Measurements from ENCODE around the gene TMEM81.

The TMEM81 gene

DNA sequence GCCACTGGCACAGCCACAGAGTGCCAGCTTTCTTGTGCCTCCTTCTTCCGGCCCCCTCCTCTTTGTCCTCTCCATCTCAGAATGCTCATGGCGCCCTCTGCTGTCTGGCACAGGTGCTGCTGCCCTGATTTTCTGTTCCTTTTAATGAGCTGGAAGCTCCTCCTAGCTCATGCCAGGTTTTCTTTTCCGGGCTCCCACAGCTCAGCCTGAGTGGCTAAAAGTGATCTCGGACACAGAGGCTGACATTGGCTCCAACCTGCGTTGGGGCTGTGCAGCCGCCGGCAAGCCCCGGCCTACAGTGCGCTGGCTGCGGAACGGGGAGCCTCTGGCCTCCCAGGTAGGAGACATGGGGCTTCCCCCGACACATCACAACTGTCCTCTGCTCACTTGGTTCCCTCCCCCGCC is 22.6 kb downstream of the TMEM81 start:
- peak; percentile 79 for DNase-seq (ENCODE audit: insufficient read length, low spot score)
- no peak for FAIRE-seq

- DNase-seq (ENCODE audit: insufficient read length, low spot score) (no peak), FAIRE-seq (no peak)
Measured at GRCh38 chr1:205061227-205061626, 23.0 kb downstream of the TMEM81 start.

GRCh38 chr1:205060746-205061145 is 23.5 kb downstream of the TMEM81 start:
- no peak for FAIRE-seq
- DNase-seq (ENCODE audit: insufficient read length, low spot score): no peak

DNA sequence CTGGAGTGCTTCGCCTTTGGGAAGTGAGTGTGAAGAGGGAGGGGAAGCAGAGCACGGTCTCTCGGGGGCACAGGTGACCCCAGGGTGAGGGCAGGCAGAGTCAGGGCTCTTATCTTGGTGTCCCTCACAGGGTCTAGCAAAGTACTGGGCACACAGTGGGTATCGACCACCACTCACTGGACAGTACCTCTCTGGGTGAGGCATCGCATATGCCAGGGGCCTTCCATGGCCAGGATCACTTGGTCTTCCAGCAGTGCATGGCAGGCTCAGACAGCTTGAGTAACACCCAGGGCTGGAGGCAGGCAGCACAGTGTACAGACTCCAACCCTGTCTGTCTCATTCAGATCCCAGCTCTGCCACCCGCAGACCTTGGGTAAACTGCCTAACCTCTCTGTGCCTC is 24.6 kb downstream of the TMEM81 start:
- FAIRE-seq: no peak
- no peak for DNase-seq (ENCODE audit: insufficient read length, low spot score)

DNA sequence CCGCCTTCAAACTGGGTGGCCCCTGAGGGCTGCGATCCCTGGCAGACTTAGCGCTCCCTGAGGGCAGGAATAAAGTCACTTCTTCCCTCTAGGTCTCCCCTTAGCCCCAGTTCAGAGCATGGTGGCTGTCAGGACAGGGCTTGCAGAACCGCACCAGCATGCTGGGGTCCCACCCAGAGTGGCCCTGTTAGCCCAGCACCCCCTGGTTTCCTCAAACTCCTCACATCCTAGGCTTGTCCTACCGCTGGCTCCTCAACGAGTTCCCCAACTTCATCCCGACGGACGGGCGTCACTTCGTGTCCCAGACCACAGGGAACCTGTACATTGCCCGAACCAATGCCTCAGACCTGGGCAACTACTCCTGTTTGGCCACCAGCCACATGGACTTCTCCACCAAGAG is 25.4 kb downstream of the TMEM81 start:
- FAIRE-seq (no peak), DNase-seq (ENCODE audit: insufficient read length, low spot score) (no peak)

DNA sequence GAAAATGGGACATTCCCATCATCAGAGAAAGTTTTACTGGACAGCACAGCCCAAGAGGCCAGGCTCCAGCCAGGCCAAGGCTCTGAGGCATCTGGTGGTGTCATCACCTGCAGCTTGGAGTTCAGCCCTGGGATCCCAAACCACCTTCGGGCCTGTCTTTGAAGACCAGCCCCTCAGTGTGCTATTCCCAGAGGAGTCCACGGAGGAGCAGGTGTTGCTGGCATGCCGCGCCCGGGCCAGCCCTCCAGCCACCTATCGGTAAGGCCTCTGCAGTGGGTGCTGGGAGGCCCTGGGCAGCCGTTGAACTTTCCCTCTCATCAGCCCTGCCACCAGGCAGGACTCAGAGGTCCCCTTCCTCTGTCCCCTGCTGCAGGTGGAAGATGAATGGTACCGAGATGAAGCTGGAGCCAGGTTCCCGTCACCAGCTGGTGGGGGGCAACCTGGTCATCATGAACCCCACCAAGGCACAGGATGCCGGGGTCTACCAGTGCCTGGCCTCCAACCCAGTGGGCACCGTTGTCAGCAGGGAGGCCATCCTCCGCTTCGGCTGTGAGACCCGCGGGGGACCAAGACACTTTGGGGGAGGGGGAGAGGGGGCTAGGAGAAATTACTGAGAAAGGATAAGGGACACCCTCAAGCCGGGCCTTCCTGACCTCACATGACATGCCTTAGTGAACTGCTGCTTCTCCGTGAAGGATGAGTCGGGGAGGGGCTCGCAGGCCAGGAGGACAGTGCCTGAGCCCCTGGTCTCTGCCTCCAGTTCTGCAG is 26.3 kb downstream of the TMEM81 start:
- DNase-seq (ENCODE audit: insufficient read length, low spot score) (no peak), FAIRE-seq (no peak)

DNA sequence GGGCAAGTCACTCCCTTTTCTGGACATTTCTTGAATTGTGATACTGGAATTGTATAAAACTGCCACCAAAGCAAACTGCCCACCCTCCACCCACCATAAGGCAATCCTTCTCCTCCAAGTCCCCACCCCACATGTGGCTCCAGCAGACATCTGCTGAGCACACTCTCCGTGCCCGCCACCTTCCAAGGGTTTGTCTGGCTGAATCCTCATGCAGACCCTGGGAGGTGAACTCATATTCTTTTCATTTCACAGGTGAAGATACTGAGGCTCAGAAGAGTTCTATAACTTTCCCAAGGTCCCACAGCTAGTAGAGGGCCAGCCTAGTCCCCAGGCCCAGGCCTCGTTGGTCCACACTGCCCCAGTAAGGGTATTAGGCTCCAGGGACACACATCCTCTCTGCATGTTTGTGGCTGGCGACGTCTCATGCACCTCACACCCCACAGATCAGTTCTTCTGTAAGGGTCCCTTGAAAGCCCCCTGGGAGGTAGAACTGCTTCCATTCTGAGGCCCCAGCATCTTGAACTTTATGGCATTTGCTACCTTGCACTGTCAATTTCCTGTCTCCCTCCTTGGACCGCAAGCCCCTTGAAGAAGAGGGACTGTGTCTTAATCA is 27.2 kb downstream of the TMEM81 start:
- no peak for FAIRE-seq
- no peak for DNase-seq (ENCODE audit: insufficient read length, low spot score)

DNA sequence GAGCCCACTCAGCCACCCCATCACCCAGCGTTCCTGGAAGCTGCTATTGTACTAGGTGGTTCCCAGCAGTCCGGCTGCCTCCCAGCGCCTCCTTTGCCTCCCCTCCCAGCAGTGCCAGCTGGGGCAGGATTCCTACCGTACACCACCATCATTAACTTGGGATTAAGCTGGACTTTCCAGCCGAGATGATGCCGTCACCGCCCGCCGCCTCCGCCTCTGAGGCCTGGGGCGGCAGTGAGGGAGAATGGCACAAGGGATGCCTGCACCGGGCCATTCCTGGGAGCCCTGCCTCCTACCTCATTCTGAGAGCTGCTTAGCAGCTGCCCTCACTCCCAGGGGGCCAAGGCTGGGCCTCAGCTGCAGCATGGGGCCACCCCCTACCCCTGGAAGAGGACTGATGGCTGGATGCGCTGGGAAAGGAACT is 28.1 kb downstream of the TMEM81 start:
- DNase-seq (ENCODE audit: insufficient read length, low spot score): no peak
- no peak for FAIRE-seq

- FAIRE-seq: no peak
- DNase-seq (ENCODE audit: insufficient read length, low spot score): no peak
Measured at GRCh38 chr1:205054013-205054412, 30.2 kb downstream of the TMEM81 start.

GRCh38 chr1:205053296-205053695 is 31.0 kb downstream of the TMEM81 start:
- FAIRE-seq (no peak), DNase-seq (ENCODE audit: insufficient read length, low spot score) (no peak)

DNA sequence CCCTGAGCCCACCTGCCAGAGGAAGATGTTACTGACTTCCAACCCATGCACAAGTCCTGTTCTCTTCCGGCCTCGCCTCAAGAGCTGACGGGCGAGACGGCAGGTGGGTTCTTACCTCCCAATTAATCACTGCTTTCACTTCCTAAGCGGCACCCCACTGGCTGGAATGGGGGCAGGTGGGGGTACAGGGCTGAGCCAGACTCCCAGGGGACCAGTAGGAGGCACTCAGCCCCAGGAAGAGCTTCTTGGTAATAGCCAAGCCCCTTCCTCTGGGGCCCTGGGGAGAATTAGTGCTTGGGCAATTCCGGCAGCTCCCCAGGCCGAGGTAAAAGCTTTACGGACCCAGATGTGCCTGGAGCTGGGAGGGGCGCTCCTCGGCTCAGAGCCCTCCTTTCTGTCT is 31.6 kb downstream of the TMEM81 start:
- FAIRE-seq (no peak), DNase-seq (ENCODE audit: insufficient read length, low spot score) (no peak)

DNA sequence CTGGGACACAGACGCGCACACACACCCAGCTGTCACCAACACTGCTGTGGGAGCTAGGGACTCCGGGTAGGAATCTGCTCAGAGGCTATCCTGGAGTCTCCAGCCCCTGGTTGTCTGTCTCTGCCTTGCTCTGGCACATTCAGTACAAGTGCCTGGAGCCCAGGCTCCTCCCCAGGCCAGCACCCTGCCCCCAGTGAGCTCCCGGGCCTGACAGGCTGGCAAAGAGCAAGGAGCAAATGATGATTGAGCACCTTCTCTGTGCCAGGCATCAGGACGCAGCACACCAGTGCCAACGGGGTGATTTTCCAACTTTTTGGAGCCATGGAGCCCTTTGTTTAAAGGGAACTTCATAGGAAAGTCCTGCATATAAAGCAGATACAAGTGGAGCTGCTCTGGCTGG is 34.8 kb downstream of the TMEM81 start:
- DNase-seq (ENCODE audit: insufficient read length, low spot score) (no peak), FAIRE-seq (no peak)

DNA sequence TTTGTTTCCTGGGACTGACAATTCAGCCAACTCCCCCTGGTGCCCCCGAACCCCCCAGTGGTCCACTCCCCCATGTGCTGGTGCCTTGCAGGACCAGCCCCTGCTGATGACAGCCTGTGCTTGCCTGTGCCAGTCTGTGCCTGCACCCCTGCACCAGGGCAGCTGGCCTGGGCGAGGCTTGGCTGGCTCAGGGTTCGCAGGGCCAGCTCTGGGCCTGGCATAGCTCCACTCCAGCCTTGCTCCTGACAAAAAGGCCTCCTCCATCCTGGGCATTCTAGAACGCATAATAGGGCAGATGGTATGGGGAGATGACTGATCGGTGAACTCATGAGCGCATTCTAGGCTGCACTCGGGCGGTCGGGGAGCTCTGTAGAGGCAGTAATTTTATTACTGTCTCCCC is 35.9 kb downstream of the TMEM81 start:
- FAIRE-seq: no peak

GRCh38 chr1:205047764-205048231 is 36.5 kb downstream of the TMEM81 start:
- no peak for DNase-seq (ENCODE audit: insufficient read length, low spot score)
- no peak for FAIRE-seq

More for the DNA sequence above, 35.9 kb downstream of the TMEM81 start:
- no peak for DNase-seq (ENCODE audit: insufficient read length, low spot score)

DNA sequence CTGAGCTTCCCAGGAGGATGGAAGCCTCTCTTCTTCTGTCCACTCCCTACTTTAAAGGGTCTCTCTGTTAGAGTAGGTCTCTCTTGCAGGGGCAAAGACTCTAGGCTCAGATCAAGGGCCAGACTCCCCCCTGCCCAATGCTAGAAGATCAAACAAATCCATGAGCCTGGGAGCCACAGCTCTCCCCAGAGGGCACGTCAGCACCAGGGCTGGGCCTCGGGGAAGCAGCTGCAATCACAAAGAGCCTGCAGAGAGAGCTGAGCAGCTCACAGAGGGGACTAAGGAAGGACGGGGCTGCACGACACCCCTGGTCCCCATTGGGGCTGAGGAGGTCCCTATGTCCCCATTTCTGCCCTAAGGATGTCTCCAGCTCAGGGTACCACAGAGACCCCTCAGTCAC is 37.4 kb downstream of the TMEM81 start:
- DNase-seq (ENCODE audit: insufficient read length, low spot score) (no peak), FAIRE-seq (no peak)

- FAIRE-seq (no peak), DNase-seq (ENCODE audit: insufficient read length, low spot score) (no peak)
Measured at GRCh38 chr1:205045146-205045545, 39.1 kb downstream of the TMEM81 start.

DNA sequence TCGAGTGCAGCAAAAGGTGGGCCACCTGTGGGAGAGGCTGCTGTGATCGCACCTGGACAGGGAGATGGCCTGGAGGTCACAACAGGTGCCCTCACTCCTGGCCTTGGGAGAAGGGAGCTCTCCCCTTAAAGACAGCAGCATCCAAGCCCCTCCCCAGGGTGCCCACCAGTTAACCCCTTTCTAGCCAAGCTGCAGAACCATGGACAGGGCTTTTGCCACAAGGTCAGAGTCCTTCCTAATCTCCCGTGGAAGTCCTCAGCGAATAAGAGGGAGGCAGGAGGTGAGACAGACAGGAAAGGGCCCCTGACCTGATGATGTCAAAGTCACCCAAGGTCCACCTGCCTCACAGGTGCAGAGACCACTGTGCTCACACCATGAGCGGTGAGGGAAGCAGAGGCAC is 39.5 kb downstream of the TMEM81 start:
- DNase-seq (ENCODE audit: insufficient read length, low spot score): no peak
- no peak for FAIRE-seq

- DNase-seq (ENCODE audit: insufficient read length, low spot score) (no peak), FAIRE-seq (no peak)
Measured at GRCh38 chr1:205043866-205044265, 40.4 kb downstream of the TMEM81 start.

GRCh38 chr1:205042911-205043806 is 41.1 kb downstream of the TMEM81 start, which contains the start of gene CNTN2:
Gene CNTN2 (plus strand): TSS chr1:205043212. CDS start chr1:205053186, 9,974 bp downstream.
- FAIRE-seq (no peak), DNase-seq (ENCODE audit: insufficient read length, low spot score) (no peak)

DNA sequence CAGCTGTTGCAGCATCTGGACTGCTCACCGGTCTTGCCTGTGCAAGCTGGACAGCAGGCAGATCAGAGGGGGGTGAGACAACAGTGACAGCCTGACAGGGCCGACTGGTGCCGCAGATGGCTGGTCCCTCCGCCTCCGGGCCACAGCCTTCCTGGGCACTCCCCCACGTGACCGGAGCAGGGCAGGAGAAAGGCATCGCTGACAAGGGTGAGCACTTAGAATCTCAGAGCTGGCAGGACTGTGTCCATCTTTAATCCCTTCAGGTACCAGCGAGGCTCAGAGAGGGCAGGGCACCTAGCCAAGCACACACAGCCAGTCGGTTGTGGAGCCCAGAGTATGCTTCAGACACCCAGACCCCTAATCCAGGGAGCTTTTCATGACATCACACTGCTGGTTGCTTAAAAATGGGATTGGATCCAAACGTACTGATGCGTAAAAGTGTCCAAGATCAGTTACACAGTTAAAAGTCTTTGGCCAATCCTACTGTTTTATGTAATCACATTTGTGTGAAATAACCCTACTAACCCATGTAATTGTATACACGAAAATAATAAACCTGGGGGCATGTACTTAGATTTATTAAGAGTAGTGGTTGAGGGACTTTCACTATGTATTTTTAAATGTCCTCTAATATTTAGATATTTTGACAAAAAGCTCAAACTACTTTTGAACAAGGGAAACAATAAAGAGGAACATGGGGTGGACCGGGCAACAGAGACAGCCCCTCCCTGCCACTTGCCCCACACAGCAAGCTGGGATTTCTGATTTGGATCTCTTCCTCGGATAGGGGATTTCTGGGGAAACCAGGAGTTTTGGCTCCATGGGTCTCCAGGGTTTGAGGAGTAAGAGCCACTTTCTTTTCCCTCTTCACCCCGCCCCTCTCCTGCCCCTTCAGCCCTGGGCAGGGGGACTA is 42.0 kb downstream of the TMEM81 start:
- no peak for DNase-seq (ENCODE audit: insufficient read length, low spot score)

More for the DNA sequence above, 42.0 kb downstream of the TMEM81 start:
- no peak for FAIRE-seq

Data from HTR-8/SVneo (cell line).